Left lung (tissue), 10 donors: ENCODE data around the gene C1QL1. TPM values are rescaled to one million over a fixed set of nuclear protein-coding genes. Genes with fewer than 3 reads are reported as not detected.

Experiments used
- ATAC-seq: fragments of 200-7000 bp; cut with Tn5 transposase; one replicate; pipeline ENCODE4 v1.9.1; 2020; ENCODE audit warnings: moderate library complexity
- DNase-seq, 4 donors: peaks; one replicate each; pipeline ENCODE4 v3.0.0-alpha.2; 2013 to 2020
- H3K27ac ChIP-seq, 2 donors: fragments of 200-600 bp; sonication (generic) in 1 of 2; one replicate each; pipeline versions ENCODE4 v1.5.0 to v1.8.0; 2020 to 2021
- H3K27me3 ChIP-seq, 2 donors: fragments of 200-600 bp; sonication (generic) in 1 of 2; one replicate each; pipeline versions ENCODE4 v1.5.0 to v1.8.0; 2020 to 2021
- H3K36me3 ChIP-seq, 2 donors: fragments of 200-600 bp; sonication (generic) in 1 of 2; one replicate each; pipeline versions ENCODE4 v1.5.0 to v1.8.0; 2020 to 2021
- H3K4me1 ChIP-seq, 2 donors: fragments of 200-600 bp; one replicate each; pipeline ENCODE4 v1.8.0; 2021
- H3K4me3 ChIP-seq, 2 donors: fragments of 200-600 bp; sonication (generic) in 1 of 2; one replicate each; pipeline versions ENCODE4 v1.5.0 to v1.8.0; 2020 to 2021; ENCODE audit warnings: mild to moderate bottlenecking in 1 of 2
- H3K9me3 ChIP-seq, 2 donors: fragments of 200-600 bp; sonication (generic) in 1 of 2; one replicate each; pipeline versions ENCODE4 v1.5.0 to v1.8.0; 2020 to 2021
- intact Hi-C, 2 donors: fragments of 100-400 bp; cut with DNase I; formaldehyde crosslinking; loops; one replicate each; pipeline versions ENCODE4 v1.11.2 to v1.14.2; 2022
- polyA plus RNA-seq, 6 donors: library from polyadenylated mRNA; unstranded; fragments of 120-200 nt; gene quantifications; one replicate each; pipeline ENCODE4 v1.2.1, GENCODE V29; 2013; ENCODE audit not compliant: insufficient read length in 6 of 6
- total RNA-seq, 2 donors: library from RNA; stranded (reverse); fragmentation: NEBNext Ultra II Directional; extraction: Animal tissue kit (Norgen Biotek cat#: 25700); gene quantifications; one replicate each; pipeline ENCODE4 v1.2.1, GENCODE V29; 2021
- TF ChIP-seq, protein P1 (sequence below), 2 donors: fragments of 200-600 bp; sonication (generic) in 1 of 2; IDR thresholded peaks; one replicate each; pipeline versions ENCODE4 v1.5.0 to v1.8.0; 2021; ENCODE audit warnings: antibody characterized with exemption in 2 of 2
- donor health status: DM: no; HTN: yes; CAD: no.
- donor health status: DM: no; HTN: no; CAD: no.

Gene C1QL1
- total and polyA plus RNA-seq, 8 donors = 0.70 to 2.9 (median 2.2) TPM; not detected in 1

DNA sequence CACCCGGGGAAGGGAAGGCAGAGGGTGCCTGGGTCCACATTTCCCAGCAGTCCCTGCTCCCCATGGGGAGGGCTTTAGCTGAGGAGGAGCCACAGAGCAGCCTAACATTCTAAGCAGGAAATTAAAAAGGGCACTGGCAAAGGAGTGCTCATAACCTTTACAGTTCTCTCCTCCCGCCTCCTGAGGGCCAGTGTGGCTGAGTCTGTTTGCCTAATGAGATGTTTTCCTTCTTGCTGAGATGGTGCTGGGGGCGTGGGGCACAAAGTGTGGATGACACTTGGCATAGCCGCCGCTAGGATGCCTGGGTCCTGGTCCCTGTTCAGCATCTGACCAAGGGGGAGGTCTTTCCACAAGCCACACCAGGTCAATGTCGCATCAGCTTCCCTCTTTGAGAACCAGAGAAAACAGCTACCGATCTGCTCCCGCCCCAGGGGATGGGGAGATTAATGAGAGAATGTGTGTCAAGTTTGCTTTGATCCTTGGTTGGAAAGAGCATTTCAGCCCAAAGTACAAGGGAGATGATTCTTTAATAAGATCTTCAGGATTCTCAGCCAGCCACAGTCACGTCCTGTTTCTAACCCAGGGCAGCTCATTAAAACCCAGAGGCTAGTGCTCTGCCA lies 26.3 kb downstream of the C1QL1 start:
- TF ChIP-seq, protein P1, sequence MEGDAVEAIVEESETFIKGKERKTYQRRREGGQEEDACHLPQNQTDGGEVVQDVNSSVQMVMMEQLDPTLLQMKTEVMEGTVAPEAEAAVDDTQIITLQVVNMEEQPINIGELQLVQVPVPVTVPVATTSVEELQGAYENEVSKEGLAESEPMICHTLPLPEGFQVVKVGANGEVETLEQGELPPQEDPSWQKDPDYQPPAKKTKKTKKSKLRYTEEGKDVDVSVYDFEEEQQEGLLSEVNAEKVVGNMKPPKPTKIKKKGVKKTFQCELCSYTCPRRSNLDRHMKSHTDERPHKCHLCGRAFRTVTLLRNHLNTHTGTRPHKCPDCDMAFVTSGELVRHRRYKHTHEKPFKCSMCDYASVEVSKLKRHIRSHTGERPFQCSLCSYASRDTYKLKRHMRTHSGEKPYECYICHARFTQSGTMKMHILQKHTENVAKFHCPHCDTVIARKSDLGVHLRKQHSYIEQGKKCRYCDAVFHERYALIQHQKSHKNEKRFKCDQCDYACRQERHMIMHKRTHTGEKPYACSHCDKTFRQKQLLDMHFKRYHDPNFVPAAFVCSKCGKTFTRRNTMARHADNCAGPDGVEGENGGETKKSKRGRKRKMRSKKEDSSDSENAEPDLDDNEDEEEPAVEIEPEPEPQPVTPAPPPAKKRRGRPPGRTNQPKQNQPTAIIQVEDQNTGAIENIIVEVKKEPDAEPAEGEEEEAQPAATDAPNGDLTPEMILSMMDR (IDR thresholded peaks at IDR 0.05) = no peak
- intact Hi-C loops = no loop called here
- Histone ChIP-seq H3K27ac (no peak overlapping the region), H3K4me3 (no peak overlapping the region), H3K4me1 (peaks cover 0 to 9% of the 10 kb centered on the region in 2 donors), H3K27me3 (no peaks in the 10 kb centered on the region), H3K9me3 (no peaks in the 10 kb centered on the region), H3K36me3 (peaks cover 0 to 6% of the 10 kb centered on the region in 2 donors)
- peak; percentile 18 for ATAC-seq
- no peak for DNase-seq

DNA sequence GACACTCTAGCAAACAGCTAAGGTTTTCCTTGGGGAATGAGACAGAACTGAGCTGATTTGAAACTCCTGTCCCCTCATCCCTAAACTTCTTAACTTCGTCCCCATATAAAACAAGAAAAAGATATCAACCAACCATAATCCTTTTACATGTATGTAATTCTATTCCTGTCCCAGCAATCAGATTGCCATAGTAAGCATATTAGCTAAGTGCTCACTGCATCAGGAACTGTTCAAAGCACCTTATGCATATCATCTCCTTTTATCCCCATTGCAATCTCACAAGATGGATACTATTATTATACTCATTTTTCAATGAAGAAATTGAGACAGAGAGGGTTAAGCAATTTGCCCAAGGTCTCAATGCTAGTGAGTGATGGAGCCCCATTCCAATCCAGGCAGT lies 27.3 kb downstream of the C1QL1 start:
- ATAC-seq (no peak), DNase-seq (no peak)
- H3K4me3 ChIP-seq = no peak overlapping the region
- TF ChIP-seq, protein P1 (IDR thresholded peaks at IDR 0.05) = no peak
- no peaks in the 10 kb centered on the region for H3K27me3 ChIP-seq
- H3K4me1 ChIP-seq = peaks cover 0 to under 1% of the 10 kb centered on the region in 2 donors
- peaks cover 0 to 6% of the 10 kb centered on the region in 2 donors for H3K36me3 ChIP-seq
- intact Hi-C loops = no loop called here
- H3K27ac ChIP-seq = no peak overlapping the region
- no peaks in the 10 kb centered on the region for H3K9me3 ChIP-seq

DNA sequence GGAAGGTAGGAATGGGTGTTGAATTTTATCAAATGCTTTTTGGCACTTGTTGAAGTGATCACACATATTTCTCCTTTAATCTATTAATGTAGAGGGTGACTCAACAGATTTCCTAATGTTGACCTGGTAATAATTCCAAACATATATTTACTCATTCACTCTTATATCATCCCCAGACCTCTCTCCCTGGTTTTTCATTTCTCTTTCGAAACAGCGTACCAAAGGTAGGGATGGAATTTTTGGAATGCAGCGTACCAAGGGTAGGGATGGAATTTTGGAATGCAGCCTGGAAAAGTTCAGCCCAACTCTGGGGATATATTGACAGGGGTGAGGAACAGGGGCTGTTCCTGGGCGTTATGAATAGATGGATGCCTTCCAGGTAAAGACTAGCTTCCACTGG lies 27.8 kb downstream of the C1QL1 start:
- Histone ChIP-seq H3K9me3 (no peaks in the 10 kb centered on the region), H3K27ac (no peak overlapping the region), H3K4me1 (no peaks in the 10 kb centered on the region), H3K27me3 (no peaks in the 10 kb centered on the region), H3K36me3 (peaks cover 0 to 11% of the 10 kb centered on the region in 2 donors), H3K4me3 (no peak overlapping the region)
- intact Hi-C loops = no loop called here
- DNase-seq = no peak
- ATAC-seq = peak; percentile 73
- TF ChIP-seq, protein P1 (IDR thresholded peaks at IDR 0.05) = no peak

DNA sequence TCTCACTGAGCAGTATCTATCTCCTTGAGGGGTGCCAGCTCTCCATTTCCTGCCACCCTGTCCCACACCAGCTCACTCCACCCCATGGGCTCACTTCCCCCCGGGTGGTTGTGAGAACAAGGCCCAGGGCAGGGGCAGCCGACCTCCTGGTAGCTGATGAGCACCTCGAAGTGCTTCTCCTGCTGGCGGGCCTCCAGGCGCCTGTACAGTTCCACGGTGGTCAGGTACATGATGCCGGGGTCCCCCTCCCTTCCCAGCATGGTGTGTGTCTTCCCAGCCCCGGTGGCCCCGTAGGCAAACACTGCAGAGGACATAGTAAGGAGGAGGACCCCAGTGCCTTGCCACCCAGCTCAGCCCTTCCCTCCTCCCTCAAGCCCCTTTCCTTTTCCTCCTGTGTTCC lies 33.0 kb downstream of the C1QL1 start:
- H3K4me1 ChIP-seq = no peaks in the 10 kb centered on the region
- peaks cover 0 to 37% of the 10 kb centered on the region in 2 donors for H3K36me3 ChIP-seq
- TF ChIP-seq, protein P1 (IDR thresholded peaks at IDR 0.05) = no peak
- intact Hi-C loops = no loop called here
- no peaks in the 10 kb centered on the region for H3K27me3 ChIP-seq
- no peak overlapping the region for H3K4me3 ChIP-seq
- ATAC-seq (no peak), DNase-seq (no peak)
- H3K27ac ChIP-seq = no peak overlapping the region
- H3K9me3 ChIP-seq = no peaks in the 10 kb centered on the region

DNA sequence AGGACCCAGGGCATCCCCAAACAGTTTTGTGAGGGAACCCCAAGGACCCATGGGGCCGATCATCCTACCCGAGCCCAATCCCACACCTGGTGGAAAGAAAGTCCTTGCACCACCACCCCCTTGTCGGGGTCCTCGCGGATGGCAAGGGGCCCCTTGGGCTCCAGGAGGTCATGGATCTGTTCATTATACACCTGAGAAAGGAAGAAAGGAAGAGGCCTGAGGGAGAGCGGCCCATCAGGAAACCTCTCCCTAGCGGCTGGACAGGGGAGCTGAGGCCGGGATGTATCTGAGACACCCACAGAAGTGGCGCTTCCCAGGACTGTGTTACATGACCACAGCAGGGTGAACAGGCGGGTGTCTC lies 33.4 kb downstream of the C1QL1 start:
- no peaks in the 10 kb centered on the region for H3K4me1 ChIP-seq
- H3K9me3 ChIP-seq = no peaks in the 10 kb centered on the region
- no peaks in the 10 kb centered on the region for H3K27me3 ChIP-seq
- intact Hi-C loops = no loop called here
- ATAC-seq (no peak), DNase-seq (no peak)
- no peak overlapping the region for H3K27ac ChIP-seq
- peaks cover 0 to 37% of the 10 kb centered on the region in 2 donors for H3K36me3 ChIP-seq
- TF ChIP-seq, protein P1 (IDR thresholded peaks at IDR 0.05) = no peak
- no peak overlapping the region for H3K4me3 ChIP-seq
